ENCODE results near the gene BORCS5.

DNA sequence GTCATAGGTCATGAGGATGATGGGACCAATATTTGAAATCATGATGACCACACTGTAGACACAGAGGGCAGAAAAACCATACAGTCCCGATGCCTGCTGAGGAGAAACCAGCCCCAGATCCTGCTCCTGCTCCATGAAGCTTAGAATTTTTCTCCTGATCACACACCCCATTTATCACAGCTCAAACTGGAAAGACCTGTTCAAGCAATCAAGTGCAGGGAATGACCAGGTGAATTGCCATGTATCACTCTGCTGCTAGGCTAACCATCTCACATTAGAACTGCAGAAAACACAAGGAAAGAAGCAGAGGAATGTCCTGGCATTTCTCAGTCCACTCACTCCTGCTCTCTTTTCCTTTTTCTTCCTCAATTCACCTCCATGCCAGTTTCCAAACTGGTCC is 25.0 kb upstream of the BORCS5 start:
- TF ChIP-seq, protein P1, sequence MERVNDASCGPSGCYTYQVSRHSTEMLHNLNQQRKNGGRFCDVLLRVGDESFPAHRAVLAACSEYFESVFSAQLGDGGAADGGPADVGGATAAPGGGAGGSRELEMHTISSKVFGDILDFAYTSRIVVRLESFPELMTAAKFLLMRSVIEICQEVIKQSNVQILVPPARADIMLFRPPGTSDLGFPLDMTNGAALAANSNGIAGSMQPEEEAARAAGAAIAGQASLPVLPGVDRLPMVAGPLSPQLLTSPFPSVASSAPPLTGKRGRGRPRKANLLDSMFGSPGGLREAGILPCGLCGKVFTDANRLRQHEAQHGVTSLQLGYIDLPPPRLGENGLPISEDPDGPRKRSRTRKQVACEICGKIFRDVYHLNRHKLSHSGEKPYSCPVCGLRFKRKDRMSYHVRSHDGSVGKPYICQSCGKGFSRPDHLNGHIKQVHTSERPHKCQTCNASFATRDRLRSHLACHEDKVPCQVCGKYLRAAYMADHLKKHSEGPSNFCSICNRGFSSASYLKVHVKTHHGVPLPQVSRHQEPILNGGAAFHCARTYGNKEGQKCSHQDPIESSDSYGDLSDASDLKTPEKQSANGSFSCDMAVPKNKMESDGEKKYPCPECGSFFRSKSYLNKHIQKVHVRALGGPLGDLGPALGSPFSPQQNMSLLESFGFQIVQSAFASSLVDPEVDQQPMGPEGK (CRISPR knock-in tag; IDR thresholded peaks at IDR 0.05; ENCODE audit: borderline replicate concordance) = no peak
- TF ChIP-seq ARNTL (CRISPR knock-in tag; IDR thresholded peaks at IDR 0.05; ENCODE audit: borderline replicate concordance, low read depth) = no peak
- TF ChIP-seq ZFP30 (CRISPR knock-in tag; IDR thresholded peaks at IDR 0.05) = no peak
- no peak for TF ChIP-seq ESRRG (CRISPR knock-in tag; IDR thresholded peaks at IDR 0.05)
- TF ChIP-seq RARB (CRISPR knock-in tag; IDR thresholded peaks at IDR 0.05) = no peak
- TF ChIP-seq ZNF565 (CRISPR knock-in tag; conservative IDR thresholded peaks at IDR 0.05; ENCODE audit: low read depth) = no peak
- TF ChIP-seq TCF4 (CRISPR knock-in tag; IDR thresholded peaks at IDR 0.05; ENCODE audit: borderline replicate concordance) = no peak
- TF ChIP-seq CSDC2 (CRISPR knock-in tag; IDR thresholded peaks at IDR 0.05) = no peak
- no peak for TF ChIP-seq SNAI2 (CRISPR knock-in tag; IDR thresholded peaks at IDR 0.05)

All from SK-N-SH treated with all-trans-retinoic acid at 6 μM for 48 hours (cell line).